GM12892 (cell line): Measurements from ENCODE around the gene POLR3B.

ENCODE experiments used
- POLR2A ChIP-seq: IDR thresholded peaks from 2 replicates; pipeline ENCODE4 v1.6.1; 2011; ENCODE audit warnings: low read depth, low read length, control low read depth
- POLR2AphosphoS5 ChIP-seq: IDR thresholded peaks from 2 replicates; pipeline ENCODE4 v1.6.1; 2011; ENCODE audit warnings: low read depth, low read length, control low read depth

DNA sequence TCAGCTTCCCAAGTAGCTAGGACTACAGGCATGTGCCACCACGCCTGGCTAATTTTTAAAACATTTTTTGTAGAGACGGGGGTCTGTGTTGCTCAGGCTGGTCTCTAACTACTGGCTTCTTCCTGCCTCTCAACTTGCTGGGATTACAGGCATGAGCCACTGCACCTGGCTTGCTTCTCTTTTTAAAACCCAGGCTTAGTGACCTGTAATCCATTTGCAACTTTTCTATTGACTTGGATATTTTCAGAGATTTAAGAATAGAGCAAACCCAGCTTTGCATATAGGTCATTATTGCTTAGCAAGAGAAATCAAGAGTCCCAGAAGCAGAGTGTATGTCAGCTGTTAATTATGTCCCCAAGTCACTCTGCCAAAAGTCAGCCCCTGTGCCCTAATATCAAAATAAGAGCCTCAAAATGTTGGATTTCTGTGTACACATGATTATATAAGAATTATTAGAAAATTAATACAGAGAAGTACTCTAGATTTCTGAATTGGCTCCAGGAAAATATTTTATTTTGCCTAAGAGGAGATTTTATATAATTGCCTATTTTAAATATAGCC, 30.2 kb upstream of the POLR3B start:
- TF ChIP-seq POLR2AphosphoS5 (no peak), POLR2A (no peak)
